Mesendoderm (in vitro differentiated cells): Measurements from ENCODE around the gene SPAG17.

Experiments
- DNase-seq: peaks from one replicate; pipeline ENCODE4 v3.0.0; 2013
- H2AK5ac ChIP-seq: 2 replicates; pipeline ENCODE4 v1.6.1; 2013; ENCODE audit warnings: low read length, inconsistent platforms
- H2BK120ac ChIP-seq: 2 replicates; pipeline ENCODE4 v1.6.1; 2013; ENCODE audit warnings: low read depth, mild to moderate bottlenecking, low read length, moderate library complexity, mixed read lengths
- H2BK15ac ChIP-seq: replicated peaks from 2 replicates; pipeline ENCODE4 v1.6.1; 2013; ENCODE audit warnings: low read depth, mild to moderate bottlenecking, moderate library complexity
- H2BK5ac ChIP-seq: 2 replicates; pipeline ENCODE4 v1.6.1; 2013; ENCODE audit warnings: low read length, inconsistent platforms
- H3K18ac ChIP-seq: 2 replicates; pipeline ENCODE4 v1.6.1; 2013; ENCODE audit warnings: mild to moderate bottlenecking, low read length, mixed read lengths
- H3K23ac ChIP-seq: one replicate; pipeline ENCODE4 v1.6.1; 2013; ENCODE audit warnings: low read length
- H3K27ac ChIP-seq: 2 replicates; pipeline ENCODE4 v1.5.1; 2013; ENCODE audit warnings: low read depth, mild to moderate bottlenecking, inconsistent platforms, low read length, moderate library complexity
- H3K27me3 ChIP-seq: 2 replicates; pipeline ENCODE4 v1.6.1; 2013; ENCODE audit warnings: low read length, control low read depth, mild to moderate bottlenecking, inconsistent platforms; ENCODE audit not compliant: insufficient read depth, poor library complexity
- H3K36me3 ChIP-seq: 2 replicates; pipeline ENCODE4 v1.6.1; 2013; ENCODE audit warnings: low read length, inconsistent platforms; ENCODE audit not compliant: control insufficient read depth, insufficient read depth
- H3K4ac ChIP-seq: one replicate; pipeline ENCODE4 v1.6.1; 2013; ENCODE audit warnings: low read depth, mild to moderate bottlenecking, low read length, moderate library complexity
- H3K4me1 ChIP-seq: 2 replicates; pipeline ENCODE4 v1.6.1; 2013; ENCODE audit warnings: low read depth, low read length, inconsistent platforms; ENCODE audit not compliant: control insufficient read depth
- H3K4me2 ChIP-seq: 2 replicates; pipeline ENCODE4 v1.6.1; 2013; ENCODE audit warnings: low read length
- H3K4me3 ChIP-seq: 2 replicates; pipeline ENCODE4 v1.5.1; 2013; ENCODE audit warnings: mild to moderate bottlenecking, low read length
- H3K56ac ChIP-seq: one replicate; pipeline ENCODE4 v1.6.1; 2013; ENCODE audit warnings: low read length
- H3K79me1 ChIP-seq: 2 replicates; pipeline ENCODE4 v1.6.1; 2013; ENCODE audit warnings: low read length, inconsistent platforms
- H3K79me2 ChIP-seq: 2 replicates; pipeline ENCODE4 v1.6.1; 2013; ENCODE audit warnings: mild to moderate bottlenecking, low read length; ENCODE audit not compliant: control insufficient read depth, insufficient read depth
- H3K9ac ChIP-seq: 2 replicates; pipeline ENCODE4 v1.6.1; 2013; ENCODE audit warnings: low read length, inconsistent platforms
- H4K5ac ChIP-seq: one replicate; pipeline ENCODE4 v1.6.1; 2013; ENCODE audit warnings: low read length
- H4K8ac ChIP-seq: one replicate; pipeline ENCODE4 v1.6.1; 2013; ENCODE audit warnings: low read depth, mild to moderate bottlenecking, control low read depth, low read length, moderate library complexity
- WGBS: extraction: QIAGEN DNeasy Blood & Tissue Kit; methylation state at CpG from one replicate; pipeline ENCODE4 v1.1.7; 2013; ENCODE audit warnings: low lambda C conversion rate, missing lambda C conversion rate; ENCODE audit not compliant: insufficient coverage; ENCODE audit errors: extremely low coverage; 5-methylcytosine and 5-hydroxymethylcytosine counted together

The SPAG17 gene

DNA sequence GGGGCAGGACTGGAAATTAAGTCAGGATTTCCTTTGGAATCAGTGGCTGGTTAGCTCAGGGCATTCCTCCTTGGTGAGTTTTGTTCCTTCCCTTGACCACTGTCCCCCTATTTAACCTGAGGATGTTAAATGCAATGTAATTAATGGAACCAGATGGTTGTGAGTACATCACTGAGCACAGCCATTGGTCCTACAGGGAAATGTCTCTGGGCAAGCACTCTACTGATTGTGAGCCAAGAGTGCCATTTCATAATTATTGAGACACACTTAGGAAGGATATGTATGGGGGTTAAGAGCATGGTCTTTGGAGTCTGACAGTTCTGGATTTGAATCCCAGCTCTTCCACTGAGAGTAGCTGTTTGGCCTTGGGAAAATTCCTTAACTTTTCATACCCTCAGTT lies 74.4 kb downstream of the SPAG17 start:
- Histone ChIP-seq H3K4ac (no peak overlapping the region), H2BK5ac (no peak overlapping the region), H4K8ac (no peak overlapping the region), H3K36me3 (no peaks in the 10 kb centered on the region), H3K9ac (no peak overlapping the region), H2BK15ac (no peak overlapping the region), H3K23ac (no peak overlapping the region), H3K79me1 (no peaks in the 10 kb centered on the region), H3K27ac (no peak overlapping the region), H3K18ac (no peak overlapping the region), H3K56ac (no peak overlapping the region), H2BK120ac (no peak overlapping the region), H3K4me3 (no peak overlapping the region), H2AK5ac (no peak overlapping the region), H4K5ac (no peak overlapping the region), H3K4me2 (no peak overlapping the region), H3K79me2 (no peaks in the 10 kb centered on the region), H3K27me3 (no peaks in the 10 kb centered on the region), H3K4me1 (no peaks in the 10 kb centered on the region)
- DNase-seq = no peak

DNA sequence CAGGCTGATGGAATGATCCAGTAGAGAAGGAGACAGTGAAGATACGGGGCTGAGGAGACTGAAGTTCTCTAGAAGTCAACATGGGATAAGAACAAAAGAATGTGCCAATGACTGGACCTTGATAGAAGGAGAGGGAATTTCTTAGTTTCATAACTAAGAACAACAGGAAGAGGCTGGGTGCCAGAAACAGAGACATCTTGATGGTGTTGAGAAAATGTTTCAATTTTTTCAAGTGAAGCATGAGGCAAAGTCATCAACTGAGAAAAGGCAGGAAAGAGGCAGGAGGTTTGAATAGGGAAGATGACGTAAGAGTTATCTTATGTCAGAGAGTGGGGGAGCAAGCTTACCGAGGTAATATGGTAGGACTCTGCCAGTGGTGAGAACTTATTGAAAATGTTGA lies 80.1 kb downstream of the SPAG17 start:
- Histone ChIP-seq H3K79me2 (no peaks in the 10 kb centered on the region), H2BK5ac (no peak overlapping the region), H4K5ac (no peak overlapping the region), H3K18ac (no peak overlapping the region), H2BK15ac (no peak overlapping the region), H3K4me3 (no peak overlapping the region), H2BK120ac (no peak overlapping the region), H4K8ac (peak overlapping the region; percentile 13), H3K23ac (no peak overlapping the region), H3K27ac (no peak overlapping the region), H3K4me2 (no peak overlapping the region), H3K56ac (no peak overlapping the region), H3K4me1 (no peaks in the 10 kb centered on the region), H3K27me3 (no peaks in the 10 kb centered on the region), H2AK5ac (no peak overlapping the region), H3K4ac (no peak overlapping the region), H3K36me3 (no peaks in the 10 kb centered on the region), H3K9ac (no peak overlapping the region), H3K79me1 (no peaks in the 10 kb centered on the region)
- DNase-seq = no peak
- WGBS = no CpG with 5 or more reads among the region's 3 CpGs

DNA sequence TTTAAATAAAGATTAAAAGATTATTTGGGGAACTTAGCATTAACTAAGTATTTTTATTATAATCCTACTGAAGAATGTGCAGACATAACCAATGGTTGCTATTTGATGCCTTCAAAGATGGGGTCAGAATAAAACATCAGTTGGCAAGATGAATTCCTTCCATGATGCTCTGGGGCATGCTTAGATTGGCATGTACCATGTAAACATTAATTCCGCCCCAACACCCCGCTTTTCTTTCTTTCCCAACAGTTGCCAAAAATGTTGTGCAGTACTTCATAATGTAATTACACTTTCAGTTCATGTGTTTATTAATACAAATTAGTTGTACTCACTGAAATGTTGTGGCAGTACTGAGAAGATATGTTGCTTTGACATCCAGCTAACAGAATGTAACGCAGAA lies 82.6 kb downstream of the SPAG17 start:
- Histone ChIP-seq H3K4me1 (no peaks in the 10 kb centered on the region), H3K4me3 (no peak overlapping the region), H2BK5ac (no peak overlapping the region), H3K4ac (no peak overlapping the region), H2BK120ac (no peak overlapping the region), H3K56ac (no peak overlapping the region), H4K5ac (no peak overlapping the region), H3K79me2 (no peaks in the 10 kb centered on the region), H3K23ac (no peak overlapping the region), H3K27ac (no peak overlapping the region), H4K8ac (no peak overlapping the region), H3K79me1 (no peaks in the 10 kb centered on the region), H2BK15ac (no peak overlapping the region), H3K36me3 (no peaks in the 10 kb centered on the region), H3K18ac (no peak overlapping the region), H3K27me3 (no peaks in the 10 kb centered on the region), H3K9ac (no peak overlapping the region), H2AK5ac (no peak overlapping the region), H3K4me2 (no peak overlapping the region)
- no CpG with 5 or more reads among the region's 3 CpGs for WGBS
- no peak for DNase-seq

DNA sequence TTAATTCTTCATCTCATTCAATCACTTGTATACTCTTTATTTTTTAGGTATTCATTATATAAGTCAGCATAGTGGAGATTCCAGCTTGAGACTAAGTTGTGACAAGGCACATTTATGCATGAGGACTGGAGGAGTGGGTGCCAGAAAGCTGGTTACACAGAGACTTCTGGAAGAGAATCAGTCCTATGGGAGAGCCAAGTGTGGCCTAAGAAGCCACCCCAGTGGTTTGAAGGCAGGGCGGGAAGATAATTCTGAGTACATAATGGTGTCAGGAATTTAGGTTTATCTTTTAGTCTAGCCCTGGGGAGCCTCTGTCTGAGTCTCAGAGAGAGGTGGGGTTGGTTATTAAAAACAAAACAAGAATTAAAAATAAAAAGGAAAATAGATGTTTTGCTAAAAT lies 83.0 kb downstream of the SPAG17 start:
- Histone ChIP-seq H3K79me2 (no peaks in the 10 kb centered on the region), H3K4me3 (no peak overlapping the region), H4K8ac (no peak overlapping the region), H3K4ac (no peak overlapping the region), H3K4me2 (no peak overlapping the region), H3K23ac (no peak overlapping the region), H3K18ac (no peak overlapping the region), H3K79me1 (no peaks in the 10 kb centered on the region), H3K36me3 (no peaks in the 10 kb centered on the region), H3K27me3 (no peaks in the 10 kb centered on the region), H2BK5ac (no peak overlapping the region), H2BK120ac (no peak overlapping the region), H2AK5ac (no peak overlapping the region), H3K56ac (no peak overlapping the region), H2BK15ac (no peak overlapping the region), H3K9ac (no peak overlapping the region), H3K4me1 (no peaks in the 10 kb centered on the region), H4K5ac (no peak overlapping the region), H3K27ac (no peak overlapping the region)
- DNase-seq = peak; percentile 10
- WGBS = no CpG with 5 or more reads among the region's 1 CpG

DNA sequence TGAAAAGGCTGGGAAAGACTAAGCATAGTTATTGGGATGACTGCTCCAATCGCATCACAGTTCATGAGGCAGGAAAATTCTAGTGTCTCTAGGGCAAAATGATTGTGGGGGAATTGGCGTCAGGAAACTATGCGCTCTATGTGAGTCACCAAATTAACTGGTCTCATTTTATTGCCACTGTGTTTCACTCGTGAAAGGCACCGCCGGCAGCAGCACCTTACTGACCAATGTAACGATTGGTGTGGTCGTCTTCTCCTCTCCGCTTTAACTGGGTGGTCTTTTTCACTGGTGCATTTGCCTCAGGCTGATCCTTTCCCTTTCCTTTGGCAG lies 83.5 kb downstream of the SPAG17 start:
- no CpG with 5 or more reads among the region's 9 CpGs for WGBS
- no peak overlapping the region for H3K9ac ChIP-seq
- no peaks in the 10 kb centered on the region for H3K36me3 ChIP-seq
- H3K56ac ChIP-seq = no peak overlapping the region
- H2BK15ac ChIP-seq = no peak overlapping the region
- H3K18ac ChIP-seq = no peak overlapping the region
- no peak for DNase-seq
- no peaks in the 10 kb centered on the region for H3K79me2 ChIP-seq
- no peaks in the 10 kb centered on the region for H3K79me1 ChIP-seq
- H2AK5ac ChIP-seq = no peak overlapping the region
- no peak overlapping the region for H3K4me3 ChIP-seq
- H3K23ac ChIP-seq = no peak overlapping the region
- no peak overlapping the region for H2BK120ac ChIP-seq
- no peak overlapping the region for H2BK5ac ChIP-seq
- no peak overlapping the region for H3K27ac ChIP-seq
- no peaks in the 10 kb centered on the region for H3K4me1 ChIP-seq
- H3K4ac ChIP-seq = no peak overlapping the region
- no peak overlapping the region for H4K5ac ChIP-seq
- no peak overlapping the region for H4K8ac ChIP-seq
- no peak overlapping the region for H3K4me2 ChIP-seq
- H3K27me3 ChIP-seq = no peaks in the 10 kb centered on the region

DNA sequence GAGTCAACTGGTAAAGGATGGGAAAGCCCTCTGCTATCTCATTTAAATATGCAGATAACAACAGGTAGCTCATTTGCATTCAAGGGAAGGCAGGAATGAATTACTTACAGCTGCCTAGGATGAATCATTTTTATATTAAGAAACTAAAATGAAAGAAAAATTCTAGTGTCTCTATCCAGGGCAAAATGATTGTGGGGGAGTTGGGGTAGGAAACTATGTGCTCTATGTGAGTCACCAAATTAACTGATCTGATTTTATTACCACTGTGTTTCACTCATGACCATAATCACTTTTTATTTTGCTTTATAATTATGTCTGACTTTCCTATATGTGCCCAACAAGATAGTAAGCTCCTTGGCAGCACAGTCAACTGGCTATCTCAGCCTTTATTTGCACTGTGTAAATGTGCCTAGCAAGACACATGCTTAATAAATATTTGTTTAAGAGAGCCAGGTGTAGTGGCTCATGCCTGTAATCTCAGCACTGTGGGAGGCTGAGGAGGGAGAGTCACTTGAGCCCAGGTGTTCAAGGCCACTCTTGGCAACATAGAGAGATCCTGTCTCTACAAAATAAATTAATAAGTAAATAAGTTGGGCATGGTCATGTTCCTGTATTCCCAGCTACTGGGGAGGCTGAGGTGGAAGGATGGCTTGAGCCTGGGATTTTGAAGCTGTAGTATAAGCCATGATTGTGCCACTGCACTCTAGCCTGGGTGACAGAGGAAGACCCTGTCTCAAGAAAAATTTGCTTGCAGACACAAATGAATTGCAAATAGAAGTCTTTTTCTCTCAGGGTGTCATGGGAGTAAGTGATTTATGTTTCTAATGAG lies 84.1 kb downstream of the SPAG17 start:
- Histone ChIP-seq H3K18ac (no peak overlapping the region), H4K8ac (peak overlapping the region; percentile 76), H4K5ac (no peak overlapping the region), H2BK5ac (no peak overlapping the region), H3K4me1 (no peaks in the 10 kb centered on the region), H3K79me2 (no peaks in the 10 kb centered on the region), H2BK15ac (no peak overlapping the region), H3K23ac (no peak overlapping the region), H2AK5ac (no peak overlapping the region), H3K27ac (no peak overlapping the region), H2BK120ac (no peak overlapping the region), H3K4me2 (no peak overlapping the region), H3K27me3 (no peaks in the 10 kb centered on the region), H3K79me1 (no peaks in the 10 kb centered on the region), H3K36me3 (no peaks in the 10 kb centered on the region), H3K4me3 (no peak overlapping the region), H3K4ac (no peak overlapping the region), H3K56ac (no peak overlapping the region), H3K9ac (no peak overlapping the region)
- DNase-seq = no peak
